Suppressor macrophage (primary cell): Measurements from ENCODE around the gene STAB2.

Experiments
- DNase-seq, 4 experiments: peaks; one replicate each; pipeline ENCODE4 v3.0.0-alpha.2; 2020 to 2022

The STAB2 gene

DNA sequence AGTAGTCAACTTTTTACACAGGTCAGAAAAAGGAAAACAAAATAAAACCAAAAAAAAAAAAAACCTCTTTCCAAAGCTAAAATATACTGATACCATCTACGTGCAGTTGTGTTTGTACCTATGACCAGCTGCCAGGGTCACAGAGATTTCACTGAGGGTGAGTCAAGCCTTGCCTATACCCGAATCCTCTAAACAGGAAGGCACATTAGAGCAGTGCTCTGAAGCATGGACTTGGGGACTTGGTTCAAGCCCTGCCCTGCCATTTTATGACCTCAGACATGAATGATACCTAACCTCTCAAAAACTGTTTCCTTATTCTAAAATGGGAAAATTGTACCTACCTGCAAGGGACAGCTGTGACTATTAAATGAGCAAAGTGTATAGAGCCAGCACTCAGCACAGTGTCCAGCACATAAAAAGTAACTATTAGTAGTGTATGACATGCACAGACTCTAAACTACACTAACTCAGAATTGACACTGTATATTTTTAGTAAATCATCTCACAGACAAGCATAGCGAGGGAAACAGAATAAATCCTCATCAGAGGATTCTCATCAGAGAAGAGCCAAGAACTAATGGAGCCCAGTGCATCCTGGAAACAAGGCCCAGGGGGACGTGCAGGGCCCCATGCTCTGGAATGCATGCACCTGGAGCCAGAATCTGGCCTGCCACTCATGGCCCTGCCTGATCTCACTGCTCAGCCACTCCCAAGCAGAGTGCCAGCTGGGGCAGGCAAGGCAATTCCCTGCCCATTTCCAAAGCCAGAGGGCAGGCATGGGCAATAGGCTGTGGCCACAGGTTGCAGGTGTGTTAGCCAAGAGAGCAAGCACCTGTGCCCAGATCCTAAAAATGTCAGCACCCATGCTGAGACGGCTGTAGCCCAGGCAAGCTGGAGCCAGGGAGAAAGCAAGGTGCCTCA, 196.9 kb downstream of the STAB2 start:
- DNase-seq = no peak

DNA sequence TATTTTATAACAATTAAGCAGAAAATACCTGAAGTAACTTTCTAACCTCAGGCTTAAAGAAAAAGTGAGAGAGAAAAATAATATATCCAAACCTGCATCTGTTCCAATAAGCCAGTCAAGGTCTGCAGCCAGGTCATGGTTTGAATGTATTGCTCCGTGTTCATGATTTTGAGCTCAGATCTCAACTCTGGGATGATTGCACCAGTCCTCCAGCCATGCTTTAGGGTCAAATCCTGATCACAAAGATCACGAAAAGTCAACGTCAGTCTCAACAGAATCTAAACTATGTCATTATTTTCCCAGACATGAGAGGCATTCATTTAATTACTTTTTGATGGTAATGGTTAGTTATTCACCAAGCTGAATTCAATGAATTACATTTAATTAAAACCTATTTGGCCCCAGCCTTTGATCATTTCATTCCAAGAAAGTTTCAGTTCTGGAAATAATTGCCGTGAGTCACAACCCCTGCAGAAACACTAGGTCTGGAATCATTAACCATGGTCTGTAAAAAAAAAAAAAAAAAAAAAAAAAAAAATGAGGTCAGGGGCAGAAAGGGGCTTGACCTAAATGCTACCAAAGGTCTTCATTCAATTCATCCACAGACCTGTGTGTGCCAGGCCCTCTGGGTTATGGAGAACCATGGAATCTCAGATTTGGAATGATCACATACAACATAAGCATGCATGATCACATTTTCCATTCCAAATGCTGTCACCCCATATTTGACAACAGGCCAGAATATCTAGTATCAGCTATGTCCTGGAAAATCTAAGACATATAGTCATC, 198.4 kb downstream of the STAB2 start:
- DNase-seq = no peak

DNA sequence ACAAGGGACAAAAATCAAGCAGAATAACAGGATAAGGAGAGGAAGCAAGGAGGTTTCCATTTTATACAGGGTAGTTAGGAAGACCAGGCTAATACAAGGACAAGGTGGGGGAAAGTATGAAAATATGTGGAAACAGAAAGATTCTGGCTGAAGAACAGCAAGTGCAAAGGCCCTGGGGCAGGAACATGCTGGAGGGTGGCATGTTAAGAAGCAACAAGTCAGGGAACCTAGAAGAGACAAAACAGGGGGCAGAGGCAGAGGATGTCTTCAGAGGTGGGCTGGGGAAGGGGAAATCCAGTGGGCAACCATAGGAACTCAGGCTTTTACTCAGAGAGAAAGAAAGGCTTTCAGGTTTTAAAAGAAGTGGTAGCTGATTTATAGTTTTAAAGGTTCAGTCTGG, 199.1 kb downstream of the STAB2 start:
- no peak for DNase-seq

- DNase-seq = no peak
These were observed 204.4 kb downstream of the STAB2 start for GRCh38 chr12:103791350-103791920.

DNA sequence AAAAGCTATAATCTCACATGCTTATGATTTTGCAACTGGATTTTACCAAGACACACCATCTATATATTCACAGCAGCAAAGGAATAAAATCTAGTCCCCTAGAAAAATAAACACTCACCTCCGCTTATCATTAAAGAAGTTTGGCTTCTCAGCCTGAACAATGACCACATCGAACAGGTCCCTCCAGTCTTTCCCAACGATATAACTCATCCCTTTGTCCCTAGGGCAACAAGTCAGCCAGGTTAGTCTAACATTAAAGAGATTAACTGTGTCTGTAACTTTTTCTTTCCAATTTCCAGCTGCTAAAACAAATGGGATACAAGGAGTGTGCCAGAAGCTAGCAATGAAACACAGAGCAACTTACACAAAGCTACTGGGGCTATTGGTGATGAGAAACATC, 206.0 kb downstream of the STAB2 start:
- no peak for DNase-seq

- no peak for DNase-seq
These were observed 206.5 kb downstream of the STAB2 start for GRCh38 chr12:103793512-103794045.

DNA sequence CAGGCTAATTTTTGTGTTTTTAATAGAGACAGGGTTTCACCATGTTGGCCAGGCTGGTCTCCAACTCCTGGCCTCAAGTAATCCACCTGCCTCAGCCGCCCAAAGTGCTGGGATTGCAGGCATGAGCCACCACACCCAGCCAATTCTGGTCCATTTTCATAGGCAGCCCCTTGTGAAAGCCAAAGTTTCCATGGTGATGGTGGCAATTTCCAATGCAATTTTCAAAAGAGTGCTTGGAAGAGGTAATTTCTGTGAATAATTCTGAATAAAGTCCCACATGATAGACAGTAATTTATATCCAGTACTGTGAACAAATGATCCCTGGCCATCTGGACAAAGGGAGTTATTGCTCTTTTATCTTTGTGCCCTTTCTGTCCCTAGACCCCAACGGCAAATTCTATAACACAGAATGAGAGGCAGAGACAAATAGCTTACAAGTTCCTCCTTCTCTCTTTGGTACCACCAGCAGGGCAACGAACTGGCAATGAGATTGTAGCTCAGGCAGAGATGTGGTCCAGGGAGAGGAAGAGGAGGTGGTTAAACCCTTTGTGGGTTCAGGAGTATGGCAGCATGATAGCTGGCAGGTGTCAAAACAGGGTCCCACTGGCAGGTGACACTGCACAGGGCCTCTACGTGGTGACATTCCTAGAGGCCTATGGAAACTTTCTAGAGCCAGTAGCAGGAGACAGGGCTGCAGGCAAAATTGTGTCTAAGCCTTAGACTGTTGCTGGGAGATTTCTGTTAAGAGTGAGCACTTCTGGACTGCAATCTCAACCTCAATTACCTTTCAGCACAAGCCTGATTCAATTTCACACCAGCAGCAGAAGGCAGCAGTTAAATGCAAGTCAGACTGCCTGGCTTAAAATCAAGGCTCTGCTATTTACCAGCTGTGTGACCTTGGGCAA, 207.5 kb downstream of the STAB2 start:
- no peak for DNase-seq

GRCh38 chr12:103798586-103798985, 211.5 kb downstream of the STAB2 start:
- no peak for DNase-seq

- DNase-seq = peak in 3 of 4 experiments; percentile 43 to 51 (median 46)
These were observed 212.4 kb downstream of the STAB2 start for GRCh38 chr12:103799504-103799856.

GRCh38 chr12:103799857-103800771, 213.0 kb downstream of the STAB2 start:
- DNase-seq = peak in 3 of 4 experiments; percentile 15 to 40 (median 38)

GRCh38 chr12:103801709-103802585, 214.9 kb downstream of the STAB2 start:
- no peak for DNase-seq

DNA sequence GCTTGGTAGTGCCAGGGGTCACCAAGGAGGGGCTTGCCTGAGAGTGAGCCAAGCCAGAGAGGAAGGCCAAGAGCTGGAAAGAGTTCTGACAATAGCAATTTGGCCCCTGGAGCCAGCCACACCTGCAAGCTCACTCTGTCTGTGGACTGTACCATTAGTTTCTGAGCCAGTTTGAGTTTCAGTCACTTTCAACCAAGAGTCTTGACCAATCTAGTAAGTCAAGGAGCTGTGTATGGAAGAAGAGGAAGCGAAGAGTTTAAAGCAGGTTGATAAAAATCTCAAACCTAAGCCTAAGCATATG, 215.5 kb downstream of the STAB2 start:
- DNase-seq = no peak

DNA sequence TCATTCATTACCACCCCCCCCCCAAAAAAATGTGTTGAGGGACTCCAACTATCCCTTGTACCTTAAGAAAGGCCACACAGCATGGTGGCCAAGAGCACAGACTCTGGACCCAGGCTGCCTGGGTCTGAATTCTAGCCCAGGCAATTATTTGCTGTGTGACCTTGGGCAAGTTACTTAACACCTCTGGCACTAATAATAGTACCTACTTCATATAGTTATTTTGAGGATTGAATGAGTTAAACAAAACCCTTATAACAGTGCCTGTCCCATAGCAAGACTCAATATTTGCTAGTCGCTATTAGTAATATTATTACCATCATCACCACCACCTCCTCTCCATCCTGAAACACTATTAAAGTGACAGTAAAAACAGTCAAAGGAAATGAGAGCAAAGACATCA, 216.8 kb downstream of the STAB2 start:
- DNase-seq = no peak

- no peak for DNase-seq
These were observed 218.7 kb downstream of the STAB2 start for GRCh38 chr12:103805655-103806360.

DNA sequence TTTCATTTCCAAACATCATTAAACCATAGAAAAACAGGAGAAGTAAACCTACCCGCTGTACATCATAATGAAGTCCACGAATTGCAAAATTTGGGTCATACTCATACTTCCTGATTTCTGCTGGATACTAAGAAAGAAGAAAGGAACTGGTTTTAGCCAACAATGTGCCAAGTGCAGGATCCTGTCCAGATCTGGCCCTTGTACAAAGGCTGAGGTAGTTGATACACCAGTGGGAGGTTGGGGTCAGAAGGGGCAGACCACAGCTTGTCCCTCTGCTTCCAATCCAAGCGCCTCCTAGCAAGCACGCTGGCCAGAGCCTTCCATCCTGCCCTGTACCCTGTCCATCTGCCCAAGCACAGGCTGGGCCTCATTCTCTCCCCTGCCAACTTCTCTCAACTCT, 219.7 kb downstream of the STAB2 start:
- peak; percentile 62 to 88 (median 76) for DNase-seq

DNA sequence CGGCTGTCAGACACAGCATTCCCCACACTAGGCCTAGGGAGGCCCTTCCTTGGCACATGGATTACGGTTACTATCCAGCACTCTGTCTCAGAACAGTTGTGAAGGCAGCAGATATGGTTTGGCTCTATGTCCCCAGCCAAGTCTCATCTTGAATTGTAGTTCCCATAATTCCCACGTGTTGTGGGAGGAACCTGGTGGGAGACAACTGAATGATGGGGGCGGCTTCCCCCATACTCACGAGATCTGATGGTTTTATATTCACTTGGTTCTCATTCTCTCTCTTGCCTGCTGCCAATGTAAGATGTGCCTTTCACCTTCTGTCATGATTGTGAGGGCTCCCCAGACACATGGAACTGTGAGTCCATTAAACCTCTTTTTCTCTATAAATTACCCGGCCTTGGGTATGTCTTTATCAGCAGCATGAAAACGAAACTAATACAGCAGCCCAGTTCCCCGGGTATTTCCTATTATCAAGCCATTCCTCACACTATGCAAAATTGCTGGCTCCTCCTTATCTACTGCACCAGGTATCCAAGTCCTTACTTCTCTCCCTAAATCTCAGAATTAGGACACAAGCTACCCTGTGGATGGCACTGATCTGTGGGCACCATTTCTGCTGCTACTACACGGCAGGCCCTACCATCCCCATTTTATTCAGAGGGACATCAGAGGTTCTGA, 220.6 kb downstream of the STAB2 start:
- DNase-seq = no peak

DNA sequence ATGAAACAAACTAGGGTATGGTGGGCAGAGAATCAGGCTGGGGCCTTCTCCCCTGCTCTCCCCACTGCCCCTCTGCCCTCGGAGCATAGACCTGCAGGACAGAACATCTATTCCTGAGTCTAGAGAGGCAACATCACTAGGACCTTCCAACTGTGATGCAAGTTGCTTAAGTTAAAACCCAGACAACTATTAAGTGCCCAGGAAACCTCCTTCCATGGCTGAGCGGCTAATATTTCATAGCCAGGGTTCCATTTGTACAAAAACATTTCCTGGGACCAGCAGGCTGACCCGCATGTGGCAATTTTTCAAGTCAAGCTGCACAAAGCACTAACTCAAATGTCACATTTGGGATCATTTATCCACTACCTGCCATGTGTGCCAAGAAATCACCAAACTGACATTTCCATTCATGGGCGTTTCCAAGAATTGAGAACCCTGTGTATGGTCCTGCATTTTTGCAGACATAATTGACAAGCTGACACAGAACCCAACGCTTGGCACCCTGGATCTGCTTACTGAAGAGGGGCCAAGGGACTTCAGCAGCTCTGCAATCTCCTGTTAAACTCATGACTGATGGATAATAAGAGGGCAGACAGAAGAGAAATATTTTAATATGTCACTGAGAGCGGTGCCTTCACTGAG, 221.3 kb downstream of the STAB2 start:
- no peak for DNase-seq

DNA sequence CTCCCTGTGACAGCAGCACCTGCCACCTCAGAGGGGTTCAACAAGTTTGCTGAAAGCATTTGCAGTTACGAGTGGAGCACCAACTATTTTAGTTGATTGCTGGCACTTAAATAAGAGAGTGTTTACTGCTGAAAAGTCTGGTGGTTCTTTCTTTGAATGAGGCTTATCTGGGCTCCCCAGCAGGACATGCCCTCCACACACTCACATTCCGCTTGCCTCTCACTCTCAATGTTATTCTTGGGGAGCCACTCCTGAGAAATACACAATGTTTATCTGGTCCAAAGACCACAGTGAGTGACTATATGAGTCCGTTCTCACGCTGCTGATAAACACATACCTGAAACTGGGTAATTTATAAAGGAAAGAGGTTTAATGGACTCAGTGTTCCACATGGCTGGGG, 222.1 kb downstream of the STAB2 start:
- DNase-seq = no peak
